Esophagus muscularis mucosa (tissue), 4 donors: ENCODE results near the gene PCARE. TPM values are rescaled to one million over a fixed set of nuclear protein-coding genes. Genes with fewer than 3 reads are reported as not detected.

Experiments used
- DNase-seq: peaks from one replicate; pipeline ENCODE4 v3.0.0-alpha.2; 2017; ENCODE audit errors: extremely low spot score
- H3K27ac ChIP-seq, 4 donors: fragments of 200-600 bp; sonication (generic); replicated peaks in 1 of 4; 1 replicate in 3 of 4; 2 replicates in 1 of 4; pipeline ENCODE4 v1.5.1; 2016 to 2019; ENCODE audit warnings: mild to moderate bottlenecking in 1 of 4
- H3K27me3 ChIP-seq, 4 donors: fragments of 200-600 bp; sonication (generic); one replicate each; pipeline versions ENCODE4 v1.5.1 to v1.6.0; 2016 to 2019
- H3K36me3 ChIP-seq, 4 donors: fragments of 200-600 bp; sonication (generic); one replicate each; pipeline ENCODE4 v1.5.1; 2016 to 2019
- H3K4me1 ChIP-seq, 4 donors: fragments of 200-600 bp; sonication (generic); one replicate each; pipeline ENCODE4 v1.5.1; 2016 to 2019
- H3K4me3 ChIP-seq, 4 donors: fragments of 200-600 bp; sonication (generic); 1 replicate in 2 of 4; 2 replicates in 2 of 4; pipeline ENCODE4 v1.5.1; 2016 to 2019; ENCODE audit warnings: mild to moderate bottlenecking in 4 of 4, moderate library complexity in 1 of 4
- H3K9me3 ChIP-seq, 4 donors: fragments of 200-600 bp; sonication (generic); 1 replicate in 3 of 4; 2 replicates in 1 of 4; pipeline ENCODE4 v1.5.1; 2016 to 2019
- EP300 ChIP-seq: sonication (generic); formaldehyde crosslinking; IDR thresholded peaks from one replicate; pipeline ENCODE4 v1.6.1; 2017; ENCODE audit warnings: antibody characterized with exemption
- POLR2A ChIP-seq: fragments of 450-650 bp; IDR thresholded peaks from one replicate; pipeline ENCODE4 v1.6.1; 2017; ENCODE audit warnings: antibody characterized with exemption, moderate library complexity, mild to moderate bottlenecking, low read depth
- POLR2AphosphoS5 ChIP-seq, 2 donors: sonication (generic); formaldehyde crosslinking; IDR thresholded peaks; one replicate each; pipeline ENCODE4 v1.6.1; 2017; ENCODE audit warnings: antibody characterized with exemption in 2 of 2
- WGBS: methylation state at CpG from one replicate; pipeline ENCODE4 v1.1.5; 2018; 5-methylcytosine and 5-hydroxymethylcytosine counted together
- intact Hi-C: fragments of 100-400 bp; cut with DNase I; formaldehyde crosslinking; loops from one replicate; pipeline ENCODE4 v1.15.1; 2023
- total RNA-seq, 4 donors: library from RNA; depleted of rRNA; stranded (reverse); fragments of >200 nt; gene quantifications; one replicate each; pipeline versions ENCODE4 v1.1.0 to v1.2.1, GENCODE V29; 2016
- TF ChIP-seq, protein P1 (sequence below), 3 experiments: fragments of 200-600 bp in 2 of 3; fragments of 450-650 bp in 1 of 3; sonication (generic) in 2 of 3; IDR thresholded peaks; one replicate each; pipeline ENCODE4 v1.5.1; 2017 to 2019; ENCODE audit warnings: antibody characterized with exemption in 3 of 3, mild to moderate bottlenecking in 2 of 3, moderate library complexity in 1 of 3

The PCARE gene
- total RNA-seq, 4 donors from 2014 or later = not detected

DNA sequence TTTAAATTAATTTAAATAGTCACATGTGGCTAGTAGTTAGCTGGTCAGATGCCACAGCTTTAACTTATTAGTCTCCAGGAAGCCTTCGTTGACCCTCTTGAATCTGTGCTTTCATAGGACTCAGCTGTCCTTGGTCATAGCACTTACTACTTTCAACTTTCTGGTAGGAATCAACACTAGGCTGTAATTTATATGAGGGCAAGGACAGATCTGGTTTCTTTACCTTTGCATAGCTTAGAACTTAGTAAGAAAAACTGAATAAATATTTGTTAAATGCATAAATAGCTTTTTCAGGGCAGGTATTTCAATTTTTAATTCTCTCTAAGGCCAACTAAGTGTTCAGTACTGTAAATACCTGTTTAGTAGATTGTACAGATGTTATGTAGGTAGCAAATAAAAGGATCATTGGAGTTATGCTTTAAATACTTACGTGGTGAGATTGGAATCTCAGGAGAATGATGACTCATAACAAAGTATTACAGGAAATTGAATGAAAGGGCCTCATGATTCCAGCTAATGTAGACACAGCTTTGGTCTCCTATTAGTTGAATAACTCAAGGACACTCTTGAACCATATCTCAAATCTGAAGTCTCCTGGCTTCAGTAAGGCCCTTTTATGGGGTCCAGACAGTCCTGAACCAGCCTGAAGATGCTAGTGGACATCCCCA lies 43.4 kb upstream of the PCARE start:
- WGBS = 58% methylated on average over 2 of the region's 2 CpGs

GRCh38 chr2:29115797-29116781 lies 41.8 kb upstream of the PCARE start:
- intact Hi-C loops = no loop called here
- TF ChIP-seq, protein P1, sequence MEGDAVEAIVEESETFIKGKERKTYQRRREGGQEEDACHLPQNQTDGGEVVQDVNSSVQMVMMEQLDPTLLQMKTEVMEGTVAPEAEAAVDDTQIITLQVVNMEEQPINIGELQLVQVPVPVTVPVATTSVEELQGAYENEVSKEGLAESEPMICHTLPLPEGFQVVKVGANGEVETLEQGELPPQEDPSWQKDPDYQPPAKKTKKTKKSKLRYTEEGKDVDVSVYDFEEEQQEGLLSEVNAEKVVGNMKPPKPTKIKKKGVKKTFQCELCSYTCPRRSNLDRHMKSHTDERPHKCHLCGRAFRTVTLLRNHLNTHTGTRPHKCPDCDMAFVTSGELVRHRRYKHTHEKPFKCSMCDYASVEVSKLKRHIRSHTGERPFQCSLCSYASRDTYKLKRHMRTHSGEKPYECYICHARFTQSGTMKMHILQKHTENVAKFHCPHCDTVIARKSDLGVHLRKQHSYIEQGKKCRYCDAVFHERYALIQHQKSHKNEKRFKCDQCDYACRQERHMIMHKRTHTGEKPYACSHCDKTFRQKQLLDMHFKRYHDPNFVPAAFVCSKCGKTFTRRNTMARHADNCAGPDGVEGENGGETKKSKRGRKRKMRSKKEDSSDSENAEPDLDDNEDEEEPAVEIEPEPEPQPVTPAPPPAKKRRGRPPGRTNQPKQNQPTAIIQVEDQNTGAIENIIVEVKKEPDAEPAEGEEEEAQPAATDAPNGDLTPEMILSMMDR (IDR thresholded peaks at IDR 0.05) = no peak
- TF ChIP-seq EP300 = no peak
- peak; percentile 40 to 53 for TF ChIP-seq POLR2AphosphoS5 (IDR thresholded peaks at IDR 0.05)
- H3K4me3 ChIP-seq = peak overlapping the region; percentile 70 to 87 (median 84)
- no peaks in the 10 kb centered on the region for H3K36me3 ChIP-seq
- no peak for DNase-seq
- peaks cover 25 to 52% (median 40%) of the 10 kb centered on the region in 4 donors for H3K4me1 ChIP-seq
- no peaks in the 10 kb centered on the region for H3K9me3 ChIP-seq
- H3K27me3 ChIP-seq = no peaks in the 10 kb centered on the region
- H3K27ac ChIP-seq = peak overlapping the region; percentile 84 to 94 (median 90)
- WGBS = 7% methylated on average over 14 of the region's 53 CpGs

More for the DNA sequence above, 43.4 kb upstream of the PCARE start:
- Histone ChIP-seq H3K4me3 (no peak overlapping the region), H3K4me1 (peaks cover 25 to 57% (median 40%) of the 10 kb centered on the region in 4 donors), H3K27ac (peak overlapping the region in 2 of 4 donors; percentile 84 to 94), H3K27me3 (no peaks in the 10 kb centered on the region), H3K36me3 (peaks cover 0 to 7% (median 5%) of the 10 kb centered on the region in 4 donors), H3K9me3 (no peaks in the 10 kb centered on the region)
- no peak for DNase-seq
- no peak for TF ChIP-seq POLR2A
- TF ChIP-seq POLR2AphosphoS5 (IDR thresholded peaks at IDR 0.05) = no peak
- TF ChIP-seq, protein P1 (IDR thresholded peaks at IDR 0.05) = no peak
- intact Hi-C loops = no loop called here

DNA sequence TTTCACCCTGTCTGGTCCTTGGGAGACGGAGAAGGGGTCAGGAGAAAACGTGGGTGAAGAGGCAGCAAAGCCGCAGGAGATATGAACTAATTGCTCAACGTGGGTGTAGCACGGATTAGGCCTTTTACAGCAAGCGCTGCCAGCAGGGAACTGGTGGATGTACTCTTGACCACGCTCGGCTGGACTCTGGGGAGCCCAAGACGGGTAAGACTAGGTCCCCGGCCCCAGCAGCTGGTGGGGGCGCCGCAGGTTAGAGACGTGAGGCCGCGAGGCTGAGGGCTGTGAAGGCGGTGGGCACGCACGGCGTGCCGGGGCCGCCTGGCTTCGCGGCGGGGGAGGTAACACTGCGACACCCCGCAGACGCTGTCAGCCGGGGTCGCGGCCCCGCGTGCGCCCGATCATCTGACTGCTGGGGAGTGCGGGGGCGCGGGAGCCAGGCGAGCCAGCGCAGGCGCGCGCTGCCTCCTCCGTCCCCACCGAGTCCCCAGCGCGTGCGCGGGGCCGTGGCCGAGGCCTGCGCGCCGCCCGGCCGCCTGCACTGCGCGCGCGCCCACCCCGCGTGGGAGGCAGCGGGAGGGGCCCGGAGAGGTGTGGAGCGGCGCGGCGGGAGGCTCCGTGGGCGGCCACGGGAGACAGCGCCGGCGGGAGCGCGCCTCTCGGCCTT lies 40.8 kb upstream of the PCARE start, which contains the start of gene CLIP4:
Gene CLIP4, plus strand, starts transcription at position 470 of the 664 bp plus-strand sequence. CDS start 5,974 bp downstream, outside the sequence.
- Histone ChIP-seq H3K27me3 (no peaks in the 10 kb centered on the region), H3K9me3 (no peaks in the 10 kb centered on the region), H3K36me3 (no peaks in the 10 kb centered on the region), H3K27ac (peak within 1 kb of the TSS; percentile 84 to 94 (median 90)), H3K4me1 (peaks cover 21 to 47% (median 36%) of the 10 kb centered on the region in 4 donors), H3K4me3 (peak within 1 kb of the TSS; percentile 70 to 87 (median 84))
- TF ChIP-seq POLR2AphosphoS5 (IDR thresholded peaks at IDR 0.05) (peak; percentile 33 to 38), EP300 (no peak)
- DNase-seq = no peak
- intact Hi-C loops = no loop called here
- WGBS = 6% methylated on average over 23 of the region's 76 CpGs

- TF ChIP-seq POLR2AphosphoS5 (IDR thresholded peaks at IDR 0.05) = no peak
- no peak for TF ChIP-seq EP300
- TF ChIP-seq POLR2A = no peak
- TF ChIP-seq, protein P1 (IDR thresholded peaks at IDR 0.05) = no peak
- H3K4me1 ChIP-seq = peaks cover 20 to 41% (median 34%) of the 10 kb centered on the region in 4 donors
- WGBS = 72% methylated on average over 10 of the region's 10 CpGs
- intact Hi-C loops = no loop called here
- H3K27ac ChIP-seq = peak overlapping the region; percentile 84 to 94 (median 90)
- H3K4me3 ChIP-seq = peak overlapping the region; percentile 70 to 87 (median 84)
- H3K36me3 ChIP-seq = no peaks in the 10 kb centered on the region
- H3K9me3 ChIP-seq = no peaks in the 10 kb centered on the region
- DNase-seq = no peak
- H3K27me3 ChIP-seq = no peaks in the 10 kb centered on the region
These were observed 40.2 kb upstream of the PCARE start for GRCh38 chr2:29114586-29114945.
